NCI-H1092 treated with DMSO at 0.1 percent for 48 hours (cell line): Measurements from ENCODE around the gene HADH.
"Not testable (repeated sequence)": the region's sequence is repeated elsewhere in the genome, so short reads cannot be mapped to it uniquely, and the experiment has no call there.

ENCODE experiments used
- DNase-seq: peaks from one replicate; lab custom pipeline; 2025; lab: John Stamatoyannopoulos, UW

Gene HADH

DNA sequence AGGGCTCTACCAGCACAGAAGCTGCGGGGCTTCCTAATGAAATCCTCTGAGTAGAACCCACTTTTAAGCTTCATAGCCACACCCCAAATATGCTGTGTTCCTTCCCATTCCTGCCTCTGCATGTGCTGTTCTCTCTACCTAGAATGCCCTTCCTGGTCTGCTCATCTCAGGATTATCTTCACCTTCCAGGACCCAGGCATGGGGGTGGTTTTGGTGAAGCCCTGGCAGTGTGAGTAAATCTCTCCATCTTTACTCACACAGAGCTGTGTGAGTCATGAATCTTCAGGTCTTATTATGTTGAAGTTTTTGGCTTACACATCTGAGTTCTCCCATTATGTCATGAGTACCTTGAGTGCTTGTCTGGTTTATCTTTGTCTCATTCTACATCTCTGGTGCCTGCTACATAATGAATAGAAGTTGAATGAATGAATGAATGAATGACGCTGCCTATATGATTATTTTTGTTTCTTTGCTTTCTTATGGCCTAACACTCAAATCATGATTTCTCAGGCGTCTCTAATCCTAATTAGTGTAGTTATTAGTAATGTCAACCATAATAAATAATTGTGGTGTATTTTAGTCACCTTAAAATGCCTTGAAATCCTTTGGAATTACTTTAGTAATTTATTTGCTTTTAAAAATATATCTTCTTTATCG lies 41.9 kb downstream of the HADH start:
- DNase-seq, result no peak

GRCh38 chr4:108033348-108033747 lies 43.7 kb downstream of the HADH start:
- no peak for DNase-seq

GRCh38 chr4:108034565-108034964 lies 44.9 kb downstream of the HADH start:
- no peak for DNase-seq

DNA sequence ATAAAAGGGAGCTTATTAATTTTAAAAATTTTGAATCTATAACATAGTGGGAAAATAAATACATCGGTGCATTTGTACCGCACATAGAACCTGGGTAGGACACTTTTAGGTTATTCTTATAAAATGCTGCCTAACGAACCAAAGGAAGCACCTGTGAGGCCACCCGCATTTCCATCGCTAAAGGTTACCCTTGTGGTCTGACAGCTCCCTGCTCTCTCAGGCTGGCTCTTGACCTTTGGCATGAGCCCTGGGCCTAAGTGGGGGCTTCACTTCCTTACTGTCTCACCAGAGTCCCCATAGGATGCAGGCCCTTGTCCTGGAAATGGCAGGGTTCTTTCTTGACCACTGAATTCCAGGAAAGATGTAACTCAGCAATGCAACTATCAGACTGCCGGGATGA lies 46.0 kb downstream of the HADH start:
- DNase-seq, result no peak

- no peak for DNase-seq
These were observed 46.5 kb downstream of the HADH start for GRCh38 chr4:108036213-108036612.

DNA sequence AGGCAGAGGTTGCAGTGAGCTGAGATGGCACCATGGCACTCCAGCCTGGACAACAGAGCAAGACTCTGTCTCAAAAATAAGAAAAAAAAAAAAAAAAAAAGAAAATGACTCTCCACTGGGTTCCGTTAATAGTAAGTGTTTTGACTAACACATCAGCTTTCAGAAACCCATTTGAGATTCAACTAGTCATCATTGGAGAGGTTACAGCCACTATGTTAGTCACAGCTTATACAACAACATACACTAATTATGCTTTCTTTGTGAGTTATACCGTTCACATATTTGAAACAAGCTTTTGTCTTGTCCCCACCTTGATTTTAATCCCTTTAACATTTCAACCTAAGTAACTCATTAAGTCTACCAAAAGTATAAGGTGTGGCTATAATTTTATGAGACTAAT lies 48.2 kb downstream of the HADH start:
- no peak for DNase-seq

DNA sequence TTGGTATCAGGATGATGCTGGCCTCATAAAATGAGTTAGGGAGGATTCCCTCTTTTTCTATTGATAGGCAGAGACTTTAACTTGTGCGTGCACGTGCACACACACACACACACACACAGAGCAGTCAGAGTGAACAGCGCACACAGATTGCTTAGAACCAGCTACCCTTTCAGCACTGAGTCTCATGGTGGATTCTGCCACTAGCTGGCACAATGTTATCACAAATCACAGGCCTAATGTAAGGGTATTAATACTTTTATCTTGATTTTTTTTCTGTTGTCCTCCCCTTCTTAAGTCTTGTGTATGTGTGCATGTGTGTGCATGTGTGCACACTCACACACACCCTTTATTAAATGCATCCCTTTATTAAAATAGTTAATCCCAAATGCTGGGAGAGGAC lies 53.2 kb downstream of the HADH start:
- no peak for DNase-seq

GRCh38 chr4:108043526-108043925 lies 53.8 kb downstream of the HADH start:
- peak; percentile 82 for DNase-seq

DNA sequence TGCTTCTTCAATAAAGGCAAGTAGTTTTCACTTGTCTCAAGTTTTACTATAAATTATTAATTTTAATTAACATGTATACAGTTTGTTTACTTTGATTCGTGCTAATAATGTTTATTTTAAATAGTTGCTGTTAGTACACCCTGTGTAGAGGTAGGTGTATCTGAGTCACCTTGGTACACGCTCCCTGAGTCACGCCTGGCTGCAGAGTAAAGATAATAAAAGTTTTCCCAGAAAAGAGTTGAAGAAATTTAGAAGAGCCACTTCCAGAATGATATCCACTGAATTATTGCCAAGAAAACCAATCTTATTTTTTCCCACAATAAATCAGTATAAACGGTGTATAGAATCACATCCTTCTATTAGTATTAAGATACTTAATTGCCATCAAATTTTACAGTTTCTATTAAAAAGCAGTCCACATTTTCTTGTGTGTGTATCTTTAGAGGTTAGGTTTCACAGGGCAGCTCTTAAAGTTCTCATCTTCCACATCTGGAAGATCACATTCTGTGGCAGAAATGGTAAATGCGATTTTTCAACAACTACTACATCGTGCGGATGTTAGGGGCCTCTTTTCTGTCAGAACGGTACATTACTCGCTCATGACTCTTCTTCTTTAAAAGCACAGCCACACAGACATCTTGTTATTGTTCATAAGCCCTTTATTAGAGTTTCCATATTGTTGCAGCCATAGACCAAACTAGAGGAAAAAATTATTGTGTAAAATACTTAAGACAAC lies 55.4 kb downstream of the HADH start:
- DNase-seq, result no peak

GRCh38 chr4:108045687-108046024 lies 56.0 kb downstream of the HADH start:
- peak; percentile 9 for DNase-seq

GRCh38 chr4:108047199-108047598 lies 57.5 kb downstream of the HADH start:
- DNase-seq, result peak; percentile 20

- no peak for DNase-seq
These were observed 58.5 kb downstream of the HADH start for GRCh38 chr4:108048157-108048556.

GRCh38 chr4:108048997-108049396 lies 59.3 kb downstream of the HADH start:
- no peak for DNase-seq

DNA sequence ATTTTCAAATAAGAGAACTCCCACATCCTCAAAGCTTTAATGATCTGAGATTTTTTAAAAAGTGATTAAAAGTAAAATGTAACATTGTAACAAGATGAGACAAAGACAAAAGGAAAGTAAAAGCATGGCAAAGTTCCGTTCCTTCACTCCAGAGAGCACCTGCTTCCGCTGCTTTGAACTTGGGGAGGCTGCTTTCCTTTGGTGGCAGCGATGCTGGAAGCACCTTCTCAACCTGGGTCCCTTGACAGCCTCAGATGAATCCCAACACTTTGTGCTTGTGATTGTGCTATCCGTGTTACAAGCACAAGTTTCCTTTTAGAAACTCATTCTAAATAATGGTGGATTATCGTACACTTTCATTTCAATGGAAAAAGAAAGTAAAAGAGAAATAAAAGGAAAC lies 59.7 kb downstream of the HADH start:
- no peak for DNase-seq

DNA sequence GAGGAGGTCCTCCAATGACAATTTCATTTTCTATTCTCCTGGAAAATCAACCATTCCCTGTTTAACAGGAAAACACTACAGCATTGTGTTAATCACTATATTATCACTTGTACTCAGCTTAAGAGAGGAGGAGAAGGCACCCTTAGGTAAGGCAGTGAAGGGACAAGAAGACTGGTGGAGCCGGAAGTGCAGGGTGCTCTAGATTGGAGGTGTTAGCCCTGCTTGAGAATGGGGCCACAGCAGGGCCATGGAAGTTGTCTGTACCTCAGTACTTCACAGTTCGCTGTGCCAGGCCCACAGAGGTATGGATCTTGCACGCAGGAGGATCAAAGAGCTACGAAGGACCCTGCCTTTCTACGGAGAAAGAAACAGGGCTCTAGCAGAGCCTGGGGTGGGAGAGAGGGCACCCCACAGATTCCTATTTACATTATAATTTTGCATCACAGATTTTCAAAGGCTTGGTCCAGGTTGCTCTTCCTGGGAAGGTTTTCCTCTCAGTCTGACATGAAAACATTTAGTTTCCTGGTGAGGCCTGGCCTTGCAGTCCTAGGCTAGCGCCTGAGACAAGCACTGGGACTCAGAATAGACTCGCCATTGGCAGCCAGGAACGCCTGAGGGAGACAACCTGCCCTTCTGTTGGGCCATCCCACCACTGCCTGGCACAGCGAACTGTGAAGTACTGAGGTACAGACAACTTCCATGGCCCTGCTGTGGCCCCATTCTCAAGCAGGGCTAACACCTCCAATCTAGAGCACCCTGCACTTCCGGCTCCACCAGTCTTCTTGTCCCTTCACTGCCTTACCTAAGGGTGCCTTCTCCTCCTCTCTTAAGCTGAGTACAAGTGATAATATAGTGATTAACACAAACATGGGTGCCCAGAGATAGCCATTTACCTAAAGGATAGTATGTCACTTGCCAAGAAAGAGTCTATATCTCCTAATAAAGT lies 60.8 kb downstream of the HADH start:
- DNase-seq, result not testable (repeated sequence)

- DNase-seq, result no peak
These were observed 61.7 kb downstream of the HADH start for GRCh38 chr4:108051343-108051742.

GRCh38 chr4:108052558-108053120 lies 63.0 kb downstream of the HADH start:
- no peak for DNase-seq

GRCh38 chr4:108053251-108053711 lies 63.6 kb downstream of the HADH start:
- DNase-seq, result no peak

- no peak for DNase-seq
These were observed 64.4 kb downstream of the HADH start for GRCh38 chr4:108054025-108054638.

GRCh38 chr4:108055787-108056186 lies 66.1 kb downstream of the HADH start:
- no peak for DNase-seq

GRCh38 chr4:108056418-108056817 lies 66.7 kb downstream of the HADH start:
- DNase-seq, result no peak
